Head of caudate nucleus (tissue), 42 donors: ENCODE data around the gene GRIK4.

Source experiments
- DNase-seq, 42 donors: peaks; one replicate each; pipeline versions ENCODE4 v3.0.0 to v3.0.0-alpha.2; 2020 to 2021; ENCODE audit warnings: mixed read lengths in 7 of 42
- intact Hi-C: fragments of 100-400 bp; cut with DNase I; formaldehyde crosslinking; loops from one replicate; pipeline ENCODE4 v1.15.0; 2022

GRIK4 gene

DNA sequence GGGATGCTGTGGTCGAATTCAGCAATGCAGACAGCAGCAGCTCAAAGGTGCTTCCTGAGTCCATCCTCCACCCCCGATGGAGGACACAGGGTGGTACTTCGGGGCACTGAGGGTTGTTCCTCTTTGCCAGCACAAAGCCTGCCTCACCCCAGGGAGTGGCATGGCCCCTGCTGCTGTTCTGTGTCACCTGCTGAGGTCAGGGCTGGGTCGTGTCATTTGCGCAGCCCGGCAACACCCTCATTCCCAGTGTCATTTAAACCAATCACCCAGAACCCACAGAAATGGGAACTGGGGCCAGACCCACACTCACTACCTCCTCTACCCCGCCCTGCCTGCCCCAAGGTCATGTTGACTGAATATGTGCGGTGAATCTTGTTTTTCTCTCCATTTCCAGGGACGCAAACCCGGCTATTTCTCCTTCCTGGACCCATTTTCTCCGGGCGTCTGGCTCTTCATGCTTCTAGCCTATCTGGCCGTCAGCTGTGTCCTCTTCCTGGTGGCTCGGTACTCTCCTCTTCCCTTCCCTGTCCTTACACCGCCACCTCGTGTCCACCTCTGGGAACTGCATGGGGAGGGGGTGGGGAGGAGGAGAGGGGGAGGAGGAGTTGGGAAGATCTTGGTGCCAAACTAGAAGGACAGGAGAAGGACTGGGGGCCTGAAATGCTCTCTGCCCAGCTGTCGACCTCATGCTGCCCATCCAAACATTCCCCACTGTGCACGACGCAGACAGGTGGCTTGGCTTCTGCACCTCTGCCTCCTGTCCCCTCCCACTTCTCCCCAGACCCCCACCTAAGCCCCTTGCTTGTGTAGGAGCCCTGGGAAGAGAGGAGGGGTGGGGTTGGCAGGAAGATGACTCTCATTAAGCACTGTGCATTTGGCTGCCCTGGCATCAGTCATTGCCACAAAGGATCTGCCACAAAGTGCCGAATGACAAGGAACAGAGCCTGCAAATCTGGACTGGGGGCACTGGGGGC lies 441.2 kb downstream of the GRIK4 start:
- intact Hi-C loops, result loop anchor here (5.0 kb wide), 1 partner anchor 440 kb away; the partner anchor contains the start of gene GRIK4
- peak; percentile 58 to 92 (median 84) for DNase-seq

DNA sequence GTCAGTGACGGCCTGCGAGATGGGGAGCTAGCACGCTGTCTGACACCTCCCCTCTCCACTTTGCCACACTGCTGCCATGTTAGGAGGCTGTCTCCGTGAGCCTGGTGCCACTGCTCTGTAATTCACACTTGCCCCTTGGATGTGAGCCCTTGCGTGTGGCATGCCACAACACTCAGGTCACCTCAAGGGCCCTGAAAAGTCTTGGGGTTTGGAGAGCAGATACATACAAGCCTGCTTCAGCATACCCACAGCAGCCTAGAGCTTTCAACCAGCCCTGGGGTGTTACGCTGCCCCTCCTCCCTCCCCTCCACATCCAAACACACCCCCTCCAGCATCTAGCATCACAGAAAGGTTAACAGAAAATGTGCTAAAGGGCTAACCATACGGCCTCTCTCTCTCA lies 442.8 kb downstream of the GRIK4 start:
- intact Hi-C loops, result loop anchor here (5.0 kb wide), 1 partner anchor 442 kb away; the partner anchor contains the start of gene GRIK4

DNA sequence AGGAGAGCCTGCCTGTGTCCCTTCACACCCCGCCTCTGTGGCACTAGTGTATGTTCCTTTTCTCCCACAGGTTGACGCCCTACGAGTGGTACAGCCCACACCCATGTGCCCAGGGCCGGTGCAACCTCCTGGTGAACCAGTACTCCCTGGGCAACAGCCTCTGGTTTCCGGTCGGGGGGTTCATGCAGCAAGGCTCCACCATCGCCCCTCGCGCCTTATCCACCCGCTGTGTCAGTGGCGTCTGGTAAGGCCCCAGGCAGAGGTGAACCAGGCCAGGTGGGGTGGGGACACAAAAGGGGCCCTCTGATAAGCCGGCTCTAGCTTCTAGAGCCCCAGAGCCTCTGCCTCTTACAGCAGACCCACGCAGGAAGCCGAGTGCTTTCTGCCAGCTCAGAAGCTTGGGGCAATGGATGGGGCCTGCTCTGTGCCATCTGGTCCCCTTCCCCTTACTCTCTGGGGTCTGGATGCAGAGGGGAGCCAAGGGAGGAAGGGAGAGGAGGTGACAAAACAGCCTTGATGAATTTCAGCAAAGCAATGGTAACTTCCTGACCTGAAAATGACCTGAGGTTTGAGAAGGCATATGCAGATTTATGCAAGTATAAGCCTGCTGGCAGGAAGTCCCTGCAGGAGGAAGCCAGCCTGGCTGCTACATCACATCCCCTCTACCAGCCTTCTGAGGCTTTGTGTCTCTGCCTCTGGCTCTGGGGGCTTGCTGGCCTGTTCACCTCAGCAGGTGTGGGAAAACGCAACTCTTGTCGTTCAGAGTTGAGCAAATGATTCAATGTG lies 445.4 kb downstream of the GRIK4 start:
- DNase-seq, result no peak
- intact Hi-C loops, result no loop called here

More for the DNA sequence above, 442.8 kb downstream of the GRIK4 start:
- DNase-seq, result no peak

GRCh38 chr11:120958185-120958584 lies 446.6 kb downstream of the GRIK4 start:
- intact Hi-C loops, result no loop called here
- no peak for DNase-seq

DNA sequence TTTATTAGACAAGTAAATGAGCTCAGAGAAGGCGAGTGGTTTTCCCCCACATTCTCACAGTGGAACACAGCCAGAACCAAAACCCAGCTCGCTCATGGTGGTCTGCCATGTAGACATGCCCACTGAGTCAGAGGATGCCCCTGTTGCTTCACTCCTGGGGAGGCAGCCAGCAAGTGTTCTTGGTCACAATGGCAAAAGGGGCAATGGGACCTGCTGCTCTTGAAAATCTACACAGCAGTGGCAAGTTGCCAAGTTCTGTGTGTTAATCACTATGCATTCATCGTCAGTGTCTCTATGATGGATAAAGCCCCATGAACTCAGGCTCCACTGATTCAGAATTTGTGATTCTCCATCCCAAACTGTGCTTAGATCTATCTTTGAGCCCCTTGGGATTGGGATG lies 447.6 kb downstream of the GRIK4 start:
- intact Hi-C loops, result no loop called here
- DNase-seq, result no peak

DNA sequence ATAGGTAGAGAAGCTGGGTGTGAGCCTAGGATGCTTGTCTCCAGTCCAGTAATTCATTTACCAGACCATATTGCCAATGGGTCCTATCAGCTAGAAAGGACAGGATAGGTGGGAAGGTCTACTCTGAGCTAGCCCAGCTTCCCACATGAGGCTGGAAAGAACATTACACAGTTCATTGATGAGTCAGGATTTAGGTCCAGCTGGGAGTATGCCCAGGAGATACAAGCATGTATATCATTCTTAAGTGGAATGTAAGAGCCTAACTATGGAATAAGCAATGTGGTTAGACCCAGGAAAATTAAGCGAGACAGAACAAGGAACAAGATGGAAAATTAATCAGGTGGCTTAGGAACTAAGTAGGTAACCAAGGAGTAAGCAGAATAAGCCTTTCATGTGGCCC lies 453.3 kb downstream of the GRIK4 start:
- intact Hi-C loops, result no loop called here
- no peak for DNase-seq

DNA sequence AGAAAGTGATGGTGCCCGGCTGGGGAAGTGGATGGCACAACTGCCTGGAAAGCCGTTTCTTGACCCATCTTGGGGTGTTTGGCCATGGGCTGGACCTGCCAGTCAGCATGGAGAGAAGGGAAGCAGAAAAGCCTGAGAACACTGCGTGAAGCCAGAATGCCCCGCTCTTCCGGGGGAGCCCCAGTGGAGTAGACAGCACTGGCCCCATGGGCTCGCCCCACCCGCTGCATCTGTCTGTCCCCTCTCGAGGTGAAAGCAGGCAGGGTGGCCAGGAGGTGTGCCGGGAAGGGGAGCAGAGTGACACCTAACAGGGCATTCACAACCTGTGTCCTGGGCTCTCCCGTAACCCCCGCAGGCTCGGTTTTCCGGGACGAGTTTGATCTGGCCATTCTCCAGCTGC lies 455.3 kb downstream of the GRIK4 start:
- intact Hi-C loops, result no loop called here
- DNase-seq, result no peak

DNA sequence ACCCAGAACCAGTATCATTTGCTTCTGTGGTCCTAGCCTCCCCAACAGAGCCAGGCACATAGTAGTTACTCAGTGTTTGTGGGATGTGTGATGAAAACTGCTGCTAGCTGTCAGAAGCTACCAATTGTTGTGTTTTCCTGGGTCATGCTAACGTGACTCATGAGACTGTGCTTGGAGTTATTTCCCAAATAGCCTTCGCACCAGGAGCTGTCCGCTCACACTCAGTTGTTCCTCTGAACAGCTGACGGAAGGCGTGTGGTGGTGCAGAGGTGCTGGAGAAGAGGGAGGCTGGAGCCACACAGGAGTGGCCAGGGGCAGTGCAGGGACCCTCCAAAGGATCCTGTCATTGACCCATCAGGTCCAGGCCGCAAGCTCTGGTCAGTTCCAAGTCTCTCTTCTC lies 458.4 kb downstream of the GRIK4 start:
- DNase-seq, result no peak
- intact Hi-C loops, result no loop called here

- intact Hi-C loops, result no loop called here
- DNase-seq, result no peak
These were observed 460.3 kb downstream of the GRIK4 start for GRCh38 chr11:120971825-120972224.

- intact Hi-C loops, result no loop called here
- no peak for DNase-seq
These were observed 461.1 kb downstream of the GRIK4 start for GRCh38 chr11:120972621-120973020.

- peak in 6 of 42 donors; percentile 25 to 62 (median 28) for DNase-seq
- intact Hi-C loops, result no loop called here
These were observed 462.0 kb downstream of the GRIK4 start for GRCh38 chr11:120973501-120973900.

DNA sequence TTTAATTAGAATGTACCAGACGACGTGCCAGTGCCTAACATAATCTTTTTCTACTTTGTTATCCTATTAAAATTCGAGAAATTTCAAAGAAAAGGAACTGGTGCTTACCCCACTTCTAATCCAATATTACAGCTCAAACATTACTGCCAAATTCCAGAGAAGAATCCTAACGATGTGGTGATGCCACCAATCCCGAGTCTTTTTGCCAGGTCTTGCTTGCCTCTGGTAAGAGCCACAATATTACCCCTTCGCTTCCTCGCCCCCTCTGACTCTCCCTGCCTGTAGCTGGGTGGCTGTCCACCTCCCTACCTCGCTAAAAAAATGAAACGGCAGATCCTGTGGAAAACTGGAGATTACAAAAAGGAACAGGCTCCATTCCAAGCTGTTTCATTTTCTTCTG lies 462.9 kb downstream of the GRIK4 start:
- no peak for DNase-seq
- intact Hi-C loops, result no loop called here

DNA sequence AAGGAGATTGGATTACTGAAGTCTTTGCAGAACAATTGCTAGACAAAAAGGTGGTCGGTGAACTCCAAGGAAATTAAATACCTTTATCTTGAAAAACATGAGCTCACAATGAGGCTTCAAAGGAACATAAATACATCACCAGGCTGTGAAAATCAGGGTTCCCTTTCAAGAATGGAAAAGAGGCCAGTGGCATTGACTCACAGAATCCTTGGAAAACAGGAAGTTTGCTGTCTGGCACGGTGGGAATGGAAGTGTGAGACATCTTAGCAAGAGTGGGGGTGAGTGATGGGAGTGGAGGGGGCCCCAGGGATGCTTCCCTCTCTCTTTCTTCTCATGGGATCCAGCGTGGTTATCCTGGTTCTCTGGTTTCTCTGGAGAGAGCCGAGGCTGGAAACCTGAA lies 463.4 kb downstream of the GRIK4 start:
- intact Hi-C loops, result no loop called here
- DNase-seq, result no peak

- intact Hi-C loops, result no loop called here
- no peak for DNase-seq
These were observed 466.0 kb downstream of the GRIK4 start for GRCh38 chr11:120977266-120978137.

- intact Hi-C loops, result no loop called here
- no peak for DNase-seq
These were observed 467.2 kb downstream of the GRIK4 start for GRCh38 chr11:120978701-120979100.

GRCh38 chr11:120985718-120986569 lies 474.4 kb downstream of the GRIK4 start:
- DNase-seq, result peak in 39 of 42 donors; percentile 8 to 64 (median 38)
- intact Hi-C loops, result no loop called here

DNA sequence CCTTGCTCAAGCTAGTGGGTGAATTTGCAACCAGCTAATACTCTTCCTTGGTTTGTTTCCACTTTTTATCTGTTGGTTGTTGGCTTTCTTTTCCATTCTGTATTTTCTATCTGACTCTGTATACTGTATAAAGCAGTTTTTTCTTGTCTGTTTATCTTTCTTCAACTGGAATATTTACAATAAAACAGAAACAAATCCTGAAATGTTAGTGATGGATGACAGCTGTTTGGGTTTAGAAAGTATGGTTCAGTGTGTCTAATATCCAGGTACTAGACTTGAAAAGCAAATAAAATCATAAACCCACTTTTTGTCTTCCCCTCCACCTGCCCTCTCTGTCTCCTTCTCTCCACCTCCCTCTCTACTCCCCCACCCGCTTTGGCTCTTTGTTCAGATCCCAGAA lies 477.1 kb downstream of the GRIK4 start:
- DNase-seq, result no peak
- intact Hi-C loops, result no loop called here
